Esophagus muscularis mucosa (tissue), 4 donors: ENCODE data around the gene TUBD1.
A peak's percentile ranks its signal among the peaks of the same experiment; 100 is the strongest.

Experiments used
- EP300 ChIP-seq: sonication (generic); formaldehyde crosslinking; IDR thresholded peaks from one replicate; pipeline ENCODE4 v1.6.1; 2017; ENCODE audit warnings: antibody characterized with exemption
- POLR2A ChIP-seq: fragments of 450-650 bp; IDR thresholded peaks from one replicate; pipeline ENCODE4 v1.6.1; 2017; ENCODE audit warnings: antibody characterized with exemption, moderate library complexity, mild to moderate bottlenecking, low read depth
- POLR2AphosphoS5 ChIP-seq, 2 donors: sonication (generic); formaldehyde crosslinking; IDR thresholded peaks; one replicate each; pipeline ENCODE4 v1.6.1; 2017; ENCODE audit warnings: antibody characterized with exemption in 2 of 2
- TF ChIP-seq, protein P1 (sequence below), 3 experiments: fragments of 200-600 bp in 2 of 3; fragments of 450-650 bp in 1 of 3; sonication (generic) in 2 of 3; IDR thresholded peaks; one replicate each; pipeline ENCODE4 v1.5.1; 2017 to 2019; ENCODE audit warnings: antibody characterized with exemption in 3 of 3, mild to moderate bottlenecking in 2 of 3, moderate library complexity in 1 of 3

- TF ChIP-seq, protein P1, sequence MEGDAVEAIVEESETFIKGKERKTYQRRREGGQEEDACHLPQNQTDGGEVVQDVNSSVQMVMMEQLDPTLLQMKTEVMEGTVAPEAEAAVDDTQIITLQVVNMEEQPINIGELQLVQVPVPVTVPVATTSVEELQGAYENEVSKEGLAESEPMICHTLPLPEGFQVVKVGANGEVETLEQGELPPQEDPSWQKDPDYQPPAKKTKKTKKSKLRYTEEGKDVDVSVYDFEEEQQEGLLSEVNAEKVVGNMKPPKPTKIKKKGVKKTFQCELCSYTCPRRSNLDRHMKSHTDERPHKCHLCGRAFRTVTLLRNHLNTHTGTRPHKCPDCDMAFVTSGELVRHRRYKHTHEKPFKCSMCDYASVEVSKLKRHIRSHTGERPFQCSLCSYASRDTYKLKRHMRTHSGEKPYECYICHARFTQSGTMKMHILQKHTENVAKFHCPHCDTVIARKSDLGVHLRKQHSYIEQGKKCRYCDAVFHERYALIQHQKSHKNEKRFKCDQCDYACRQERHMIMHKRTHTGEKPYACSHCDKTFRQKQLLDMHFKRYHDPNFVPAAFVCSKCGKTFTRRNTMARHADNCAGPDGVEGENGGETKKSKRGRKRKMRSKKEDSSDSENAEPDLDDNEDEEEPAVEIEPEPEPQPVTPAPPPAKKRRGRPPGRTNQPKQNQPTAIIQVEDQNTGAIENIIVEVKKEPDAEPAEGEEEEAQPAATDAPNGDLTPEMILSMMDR (IDR thresholded peaks at IDR 0.05) = no peak
- TF ChIP-seq POLR2A = no peak
- no peak for TF ChIP-seq EP300
- TF ChIP-seq POLR2AphosphoS5 (IDR thresholded peaks at IDR 0.05) = peak; percentile 58 to 61
Measured at GRCh38 chr17:59842901-59843652, 49.7 kb downstream of the TUBD1 start.
